ENCODE data around the gene SMIM10L2A. TPM values are rescaled to one million over a fixed set of nuclear protein-coding genes. Genes with fewer than 3 reads are reported as not detected.
A peak's percentile ranks its signal among the peaks of the same experiment; 100 is the strongest.

Gene SMIM10L2A
- total and polyA plus RNA-seq, 2 experiments from 2014 or later: 1.4 to 5.6 TPM

- peaks cover 2% of the 10 kb centered on the region for H3K27me3 Mint-ChIP-seq (ENCODE audit: insufficient read depth, low read depth, poor library complexity)
- DNase-seq (ENCODE audit: low spot score) (peak; percentile 30), ATAC-seq (peak; percentile 39; the same call in 2 of the 3 replicates)
- Histone ChIP-seq H3K4me1 (ENCODE audit: insufficient read depth) (no peaks in the 10 kb centered on the region), H3F3A (replicated peaks; ENCODE audit: low read depth) (no peaks in the 10 kb centered on the region), H3K4me3 (no peak overlapping the region), H4K20me1 (replicated peaks; ENCODE audit: insufficient read depth) (no peaks in the 10 kb centered on the region), H3K4me2 (no peak overlapping the region), H3K9me2 (ENCODE audit: insufficient read depth) (peaks cover 3% of the 10 kb centered on the region; the same call in 1 of the 2 replicates), H3K27ac (ENCODE audit: low read depth) (no peak overlapping the region), H2AFZ (no peak overlapping the region), H3K27me3 (ENCODE audit: insufficient read depth) (no peaks in the 10 kb centered on the region), H3K79me2 (replicated peaks; ENCODE audit: insufficient read depth) (no peaks in the 10 kb centered on the region), H3K36me3 (ENCODE audit: insufficient read depth) (no peaks in the 10 kb centered on the region)
- no peak overlapping the region for H3K4me3 Mint-ChIP-seq
- H3K4me1 Mint-ChIP-seq: peaks cover 14% of the 10 kb centered on the region
- H3K27ac Mint-ChIP-seq: no peak overlapping the region
- peaks cover 6% of the 10 kb centered on the region for H3K9me3 Mint-ChIP-seq
- no peak for TF ChIP-seq ETS1 (IDR thresholded peaks at IDR 0.05)
- TF ChIP-seq EZH2 (IDR thresholded peaks at IDR 0.05; ENCODE audit: low read depth, unreplicated experiment): no peak
- TF ChIP-seq CTCF (conservative IDR thresholded peaks at IDR 0.05; ENCODE audit: low read depth in 2 of 2): peak; percentile 31 to 50
- no peak for TF ChIP-seq ZNF462 (CRISPR knock-in tag; IDR thresholded peaks at IDR 0.05)
- no peak for TF ChIP-seq JUNB (IDR thresholded peaks at IDR 0.05; ENCODE audit: unreplicated experiment)
- TF ChIP-seq POLR2AphosphoS5 (IDR thresholded peaks at IDR 0.05; ENCODE audit: low read depth): no peak
- H3K36me3 Mint-ChIP-seq (ENCODE audit: low read depth): no peaks in the 10 kb centered on the region
Observed at GRCh38 chrX:135463937-135464336, 42.2 kb downstream of the SMIM10L2A start.

Measured in GM23338 (cell line).